GM18873 (cell line): Measurements from ENCODE around the gene CCDC27.

Experiments used
- ATAC-seq: cut with Tn5 transposase; IDR thresholded peaks from one replicate; pipeline ENCODE4 v1.9.1; 2021; ENCODE audit warnings: mild to moderate bottlenecking, moderate library complexity, moderate number of reproducible peaks; ENCODE audit not compliant: unreplicated experiment, low FRiP score

Gene CCDC27

DNA sequence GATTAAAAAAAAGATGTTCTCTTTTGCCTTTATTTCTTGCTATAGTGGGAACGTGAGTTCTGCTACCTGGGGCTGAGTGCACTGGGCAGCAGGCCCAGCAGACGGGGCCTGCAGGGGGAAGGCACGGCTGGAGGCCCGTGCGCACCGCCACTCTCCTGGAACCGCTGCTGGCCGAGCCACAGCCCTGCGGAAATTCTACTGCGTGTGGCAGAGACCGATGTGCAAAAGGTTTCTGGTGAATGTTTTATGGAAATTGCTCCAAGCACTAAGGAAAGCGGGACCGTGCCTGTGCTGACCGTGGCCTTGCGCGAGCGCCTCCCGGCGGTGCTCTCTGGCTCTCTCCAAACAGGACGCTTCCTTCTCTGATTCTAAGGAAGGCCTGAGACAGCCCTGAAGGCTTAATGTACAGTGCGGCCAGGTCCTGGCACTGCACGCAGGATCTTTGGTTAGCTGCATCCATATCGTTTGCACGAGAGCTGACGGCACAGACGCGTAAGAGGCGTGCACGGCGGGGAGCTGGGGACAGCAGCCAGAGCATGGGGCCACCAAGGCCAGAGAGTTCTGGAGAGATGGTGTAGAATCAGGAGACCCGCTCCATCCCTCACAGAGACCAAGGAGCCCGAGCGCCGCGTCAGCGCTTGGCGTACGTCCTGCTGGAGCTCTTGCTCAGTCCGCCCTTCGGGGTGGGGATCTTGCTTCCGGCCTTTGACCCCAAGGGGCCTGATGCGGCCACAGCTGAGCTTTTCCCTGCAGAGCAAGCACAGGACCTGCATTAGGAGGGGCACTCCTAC is 62.7 kb downstream of the CCDC27 start:
- no peak for ATAC-seq

DNA sequence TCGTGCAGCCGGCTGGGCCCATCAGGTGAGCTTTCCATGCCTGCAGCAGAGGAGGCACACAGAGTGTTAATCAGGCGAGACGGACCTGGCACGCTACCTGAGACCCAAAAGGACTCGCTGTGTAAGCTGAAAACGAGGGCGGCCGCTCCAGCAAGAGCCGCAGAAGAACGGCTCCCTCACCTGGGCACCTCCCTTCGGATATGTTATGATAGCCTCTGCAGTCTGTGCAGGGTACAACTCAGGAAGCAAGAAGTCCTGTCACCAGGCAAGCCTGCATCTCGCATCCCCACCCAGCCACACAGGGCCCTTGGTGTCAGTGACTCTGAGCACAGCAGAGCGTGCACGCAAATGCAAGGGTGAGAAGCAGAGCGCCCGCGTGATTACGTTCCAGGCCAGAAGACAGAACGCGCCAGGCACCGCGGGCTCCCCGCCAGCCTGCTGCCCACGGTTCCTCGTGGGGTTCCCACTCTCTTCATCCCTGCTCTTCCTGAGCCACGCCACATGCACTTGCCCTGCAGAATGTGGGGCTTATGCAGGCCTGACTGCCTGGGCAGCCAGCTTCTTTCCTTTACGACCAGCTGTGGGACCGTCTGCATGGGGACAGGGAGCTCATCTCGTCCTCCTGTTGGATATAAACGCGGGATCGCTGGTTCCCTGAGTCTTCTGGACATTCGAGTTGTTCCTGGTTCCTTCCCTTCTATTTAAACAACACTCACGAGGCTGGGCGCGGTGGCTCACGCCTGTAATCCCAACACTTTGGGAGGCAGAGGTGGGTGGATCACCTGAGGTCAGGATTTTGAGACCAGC is 64.3 kb downstream of the CCDC27 start:
- ATAC-seq = no peak

DNA sequence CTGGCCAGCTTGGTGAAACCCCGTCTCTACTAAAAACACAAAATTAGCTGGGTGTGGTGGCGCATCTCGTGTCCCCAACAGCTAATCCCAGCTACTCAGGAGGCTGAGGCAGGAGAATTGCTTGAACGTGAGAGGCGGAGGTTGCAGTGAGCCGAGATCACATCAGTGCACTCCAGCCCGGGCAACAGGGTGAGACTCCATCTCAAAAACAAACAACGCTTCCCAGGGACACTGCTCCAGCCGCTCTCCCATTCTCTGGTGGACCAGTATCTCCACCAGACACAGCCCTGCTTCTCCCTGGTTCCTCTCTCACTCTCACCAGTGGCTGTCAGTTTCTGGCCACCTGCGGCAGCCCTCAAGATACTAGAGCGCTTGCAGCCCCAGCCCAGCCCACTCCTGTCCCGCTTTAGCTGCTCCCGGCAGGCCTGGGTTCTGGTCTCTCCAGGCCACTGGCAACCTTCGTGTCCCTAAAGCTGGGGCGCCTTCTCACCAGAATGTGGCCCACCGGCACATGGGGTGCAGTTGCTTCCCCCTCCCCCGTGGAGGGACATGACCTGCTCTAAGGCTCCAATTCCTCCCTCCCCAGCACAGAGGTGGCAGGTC is 65.0 kb downstream of the CCDC27 start:
- ATAC-seq = no peak

DNA sequence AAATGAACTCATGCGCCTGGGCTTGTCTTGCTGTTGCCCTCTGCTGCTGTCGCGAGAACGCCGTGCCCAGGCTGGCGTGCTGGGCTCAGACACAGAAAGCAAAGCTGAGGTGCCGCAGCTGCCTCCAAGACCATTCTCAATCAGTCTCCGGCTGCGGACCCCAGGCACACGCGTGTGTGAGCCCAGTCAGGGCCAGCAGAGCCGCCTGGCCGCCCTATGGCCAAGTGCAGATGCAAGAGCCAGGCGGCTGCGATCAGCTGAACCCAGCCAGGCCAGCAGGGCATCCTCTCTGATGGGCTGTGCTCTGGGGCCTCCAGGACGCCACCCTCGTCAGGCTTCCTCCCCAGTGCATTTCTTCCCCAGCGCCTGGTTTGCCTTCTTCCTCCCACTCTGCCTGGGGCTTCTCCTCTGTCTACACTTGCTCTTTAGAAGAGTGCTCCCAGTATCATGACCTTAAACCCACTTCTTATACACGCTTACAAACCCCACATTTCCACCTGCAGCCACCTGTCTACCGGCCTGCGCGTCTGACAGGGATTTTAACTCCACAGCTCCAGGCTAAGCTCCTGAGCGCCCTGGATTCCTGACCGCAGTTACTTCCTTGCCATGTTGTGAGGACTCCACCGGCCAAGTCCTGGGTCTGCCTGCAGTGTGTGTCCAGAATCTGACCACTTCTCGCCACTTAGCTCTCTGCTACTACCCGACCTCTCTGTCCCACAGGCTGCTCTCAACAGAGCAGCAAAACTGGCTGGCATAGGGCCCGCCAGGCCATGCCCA is 65.8 kb downstream of the CCDC27 start:
- ATAC-seq = no peak

DNA sequence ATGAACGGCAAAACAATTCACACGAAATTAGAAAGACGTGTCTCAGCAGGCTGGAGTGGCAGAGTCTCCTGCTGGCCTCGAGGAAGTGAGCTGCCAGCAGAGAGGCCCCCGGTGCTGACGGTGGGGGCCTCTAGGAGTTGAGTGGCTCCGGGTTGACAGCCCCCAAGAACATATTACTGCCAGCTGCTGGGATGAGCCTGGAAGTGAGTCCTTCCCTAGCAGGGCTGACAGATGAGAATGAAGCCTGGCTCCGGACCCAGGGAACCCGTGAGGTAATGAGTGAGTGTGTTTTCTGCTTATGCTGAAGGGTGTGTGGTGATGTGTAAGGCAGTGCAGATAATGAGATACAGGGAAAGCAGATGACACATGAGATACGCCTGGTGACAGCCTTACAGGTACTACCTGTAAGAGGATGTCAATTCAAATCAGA is 67.5 kb downstream of the CCDC27 start:
- ATAC-seq = no peak

DNA sequence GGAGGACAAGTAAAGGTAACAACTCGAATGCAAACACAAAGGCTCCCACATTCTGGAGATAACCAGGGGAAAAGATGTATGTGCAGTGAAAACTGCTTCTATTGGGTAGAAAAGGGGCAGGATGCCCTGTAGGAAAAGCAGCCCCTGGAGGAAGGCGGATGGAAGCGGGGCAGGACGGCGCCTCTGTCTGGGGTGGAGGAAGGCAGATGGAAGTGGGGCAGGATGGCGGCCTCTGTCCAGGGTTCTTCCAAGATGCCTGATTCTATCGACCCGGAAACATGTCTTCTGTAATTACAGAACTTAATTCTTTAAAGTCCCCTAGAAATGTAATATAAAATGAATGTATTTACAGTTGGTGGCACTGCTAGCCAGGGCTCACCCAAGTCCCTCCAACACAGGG is 68.1 kb downstream of the CCDC27 start:
- ATAC-seq = no peak

DNA sequence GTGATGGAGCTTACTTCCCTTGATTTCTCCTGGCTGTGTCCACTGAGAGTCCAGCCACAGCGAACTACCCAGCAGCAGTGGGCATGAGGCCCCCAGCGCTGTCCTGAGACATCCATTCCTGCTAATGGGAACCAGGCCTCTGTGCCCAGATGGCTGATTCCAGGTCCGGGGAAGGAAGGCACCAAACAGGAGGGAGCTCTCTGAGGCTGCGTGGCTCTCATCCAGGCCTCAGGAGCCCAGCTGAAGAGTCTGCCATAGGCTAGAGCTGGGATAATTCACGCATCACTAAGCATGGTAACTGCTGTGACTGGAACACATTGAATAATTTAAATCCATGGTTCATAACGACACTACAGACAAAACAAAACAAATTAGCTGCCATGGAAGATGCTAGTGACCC is 68.8 kb downstream of the CCDC27 start:
- ATAC-seq = no peak
